DMS153 (cell line): ENCODE results near the gene TMCC3.
"Not testable (repeated sequence)": the region's sequence is repeated elsewhere in the genome, so short reads cannot be mapped to it uniquely, and the experiment has no call there.

Source experiments
- DNase-seq: peaks from one replicate; lab custom pipeline; 2025; lab: John Stamatoyannopoulos, UW

The TMCC3 gene

GRCh38 chr12:94566345-94566744 is 84.0 kb downstream of the TMCC3 start:
- no peak for DNase-seq

DNA sequence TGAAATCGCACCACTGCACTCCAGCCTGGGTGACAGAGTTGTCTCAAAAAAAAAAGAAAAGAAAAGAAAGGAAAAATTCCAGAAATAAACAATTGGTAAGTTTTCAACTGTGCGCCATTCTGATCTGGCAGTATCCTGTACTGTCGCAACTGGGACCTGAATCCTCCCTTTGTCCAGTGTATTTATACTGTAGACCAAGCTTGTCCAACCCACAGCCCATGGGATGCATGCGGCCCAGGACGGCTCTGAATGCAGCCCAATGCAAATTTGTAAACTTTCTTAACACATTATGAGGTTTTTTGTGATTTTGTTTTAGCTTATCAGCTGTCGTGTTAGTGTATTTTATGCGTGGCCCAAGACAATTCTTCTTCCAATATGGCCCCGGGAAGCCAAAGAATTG is 84.7 kb downstream of the TMCC3 start:
- no peak for DNase-seq

DNA sequence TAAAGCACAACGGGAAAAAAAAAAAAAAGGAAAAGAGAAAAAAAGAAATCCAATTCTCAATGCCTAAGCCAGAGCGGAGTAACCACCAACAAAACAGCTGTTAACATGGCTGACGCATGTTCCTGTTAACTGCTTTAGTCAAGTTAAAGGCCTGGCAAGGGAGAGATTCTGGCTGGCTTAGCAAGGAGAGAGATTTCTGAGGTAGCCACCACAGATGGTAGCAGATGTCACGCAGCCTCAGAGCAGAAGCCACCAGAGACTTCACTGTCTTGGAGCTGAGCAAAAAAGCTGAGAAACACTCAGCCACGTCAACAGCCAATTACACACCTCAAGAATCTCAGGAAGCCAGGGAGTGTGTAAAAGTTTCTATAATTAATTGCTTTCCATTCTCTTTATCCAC is 87.1 kb downstream of the TMCC3 start:
- DNase-seq, result no peak

DNA sequence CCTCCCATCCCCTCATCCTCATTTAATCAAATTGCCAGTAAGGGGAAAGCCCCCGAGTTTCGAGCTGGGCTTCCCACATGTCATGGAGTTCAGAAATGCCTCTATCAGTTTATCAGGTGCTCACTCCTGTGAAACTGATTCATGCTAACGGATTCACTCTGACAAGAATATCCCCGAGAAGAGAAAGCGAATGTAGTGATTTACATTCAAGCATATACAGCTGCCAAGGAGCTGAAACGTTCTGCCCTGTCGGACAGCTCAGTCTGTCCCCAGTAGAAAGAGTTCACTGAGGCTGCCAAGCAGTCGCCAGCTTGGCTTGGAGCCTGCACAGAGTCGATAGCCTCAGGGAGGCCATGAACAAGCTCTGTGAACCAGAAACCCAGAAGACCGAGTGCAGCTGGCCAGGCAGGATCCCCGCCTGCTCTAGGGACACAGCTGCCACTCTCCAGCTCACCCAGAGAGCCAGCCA is 88.4 kb downstream of the TMCC3 start:
- no peak for DNase-seq

- DNase-seq, result no peak
Observed at GRCh38 chr12:94560431-94561221, 89.7 kb downstream of the TMCC3 start.

GRCh38 chr12:94558612-94559011 is 91.7 kb downstream of the TMCC3 start:
- no peak for DNase-seq

- no peak for DNase-seq
Observed at GRCh38 chr12:94557746-94558295, 92.5 kb downstream of the TMCC3 start.

GRCh38 chr12:94555687-94556086 is 94.7 kb downstream of the TMCC3 start:
- DNase-seq, result no peak

GRCh38 chr12:94553875-94554274 is 96.5 kb downstream of the TMCC3 start:
- no peak for DNase-seq

DNA sequence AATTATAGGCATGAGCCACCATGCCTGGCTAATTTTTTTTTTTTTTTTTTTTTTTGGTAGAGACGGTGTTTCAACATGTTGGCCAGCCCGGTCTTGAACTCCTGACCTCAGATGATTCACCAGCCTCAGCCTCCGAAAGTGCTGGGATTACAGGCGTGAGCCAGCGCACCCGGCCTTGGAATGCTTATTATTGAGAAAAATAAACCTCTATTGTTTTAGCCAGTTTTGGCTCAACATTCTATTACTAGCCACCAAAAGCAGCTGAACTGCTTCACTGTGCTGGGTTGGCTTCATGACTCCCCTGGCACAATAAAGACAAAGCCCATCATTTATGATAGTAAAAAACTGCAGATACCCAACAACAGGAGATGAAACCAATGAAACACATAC is 97.2 kb downstream of the TMCC3 start:
- no peak for DNase-seq

- no peak for DNase-seq
Observed at GRCh38 chr12:94551810-94552209, 98.5 kb downstream of the TMCC3 start.

DNA sequence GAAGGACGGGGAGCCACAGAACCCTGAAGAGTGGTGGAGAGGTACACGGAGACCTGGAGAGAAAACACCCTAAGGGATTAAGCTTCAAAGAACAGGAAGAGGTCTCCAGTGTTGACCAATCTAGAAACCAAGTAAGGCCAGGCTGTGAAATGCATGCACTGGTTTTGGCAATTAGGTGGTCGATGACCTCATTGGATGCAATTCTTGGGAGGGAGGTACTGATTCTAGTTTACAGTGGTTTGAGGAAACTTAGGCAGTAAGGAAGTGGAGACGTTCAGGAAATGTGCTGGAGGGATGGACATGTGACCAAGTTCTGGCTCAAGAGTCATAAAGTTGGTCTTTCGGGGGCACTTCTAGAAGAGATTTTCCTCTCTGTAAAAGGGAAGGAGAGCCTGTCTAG is 99.4 kb downstream of the TMCC3 start:
- DNase-seq, result no peak

DNA sequence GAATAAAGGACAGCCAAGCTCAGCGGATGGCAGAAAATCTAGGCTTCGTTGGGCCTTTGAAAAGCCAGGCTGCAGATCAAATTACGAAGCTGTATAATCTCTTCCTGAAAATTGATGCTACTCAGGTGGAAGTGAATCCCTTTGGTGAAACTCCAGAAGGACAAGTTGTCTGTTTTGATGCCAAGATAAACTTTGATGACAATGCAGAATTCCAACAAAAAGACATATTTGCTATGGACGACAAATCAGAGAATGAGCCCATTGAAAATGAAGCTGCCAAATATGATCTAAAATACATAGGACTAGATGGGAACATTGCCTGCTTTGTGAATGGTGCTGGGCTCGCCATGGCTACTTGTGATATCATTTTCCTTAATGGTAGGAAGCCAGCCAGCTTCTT is 101.5 kb downstream of the TMCC3 start:
- not testable (repeated sequence) for DNase-seq

GRCh38 chr12:94545935-94546771 is 104.2 kb downstream of the TMCC3 start:
- DNase-seq, result no peak

DNA sequence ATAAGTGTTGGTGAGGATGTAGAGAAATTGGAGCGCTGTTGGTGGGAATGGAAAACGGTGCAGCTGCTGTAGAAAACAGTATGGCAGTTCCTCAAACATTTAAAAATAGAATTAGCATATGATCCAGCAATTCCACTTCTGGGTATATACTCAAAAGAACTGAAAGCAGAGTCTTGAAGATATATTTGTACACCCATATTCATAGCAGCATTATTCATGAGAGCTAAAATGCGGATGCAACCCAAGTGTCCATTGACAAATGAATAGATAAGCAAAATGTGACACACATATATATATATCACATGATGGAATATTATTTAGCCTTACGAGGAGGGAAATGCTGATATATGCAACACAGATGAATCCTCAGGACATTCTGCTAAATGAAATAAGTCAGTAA is 106.0 kb downstream of the TMCC3 start:
- DNase-seq, result no peak

- DNase-seq, result no peak
Observed at GRCh38 chr12:94538318-94538717, 112.0 kb downstream of the TMCC3 start.

- no peak for DNase-seq
Observed at GRCh38 chr12:94536040-94536965, 114.1 kb downstream of the TMCC3 start.

GRCh38 chr12:94535510-94535921 is 114.8 kb downstream of the TMCC3 start:
- DNase-seq, result peak; percentile 85

DNA sequence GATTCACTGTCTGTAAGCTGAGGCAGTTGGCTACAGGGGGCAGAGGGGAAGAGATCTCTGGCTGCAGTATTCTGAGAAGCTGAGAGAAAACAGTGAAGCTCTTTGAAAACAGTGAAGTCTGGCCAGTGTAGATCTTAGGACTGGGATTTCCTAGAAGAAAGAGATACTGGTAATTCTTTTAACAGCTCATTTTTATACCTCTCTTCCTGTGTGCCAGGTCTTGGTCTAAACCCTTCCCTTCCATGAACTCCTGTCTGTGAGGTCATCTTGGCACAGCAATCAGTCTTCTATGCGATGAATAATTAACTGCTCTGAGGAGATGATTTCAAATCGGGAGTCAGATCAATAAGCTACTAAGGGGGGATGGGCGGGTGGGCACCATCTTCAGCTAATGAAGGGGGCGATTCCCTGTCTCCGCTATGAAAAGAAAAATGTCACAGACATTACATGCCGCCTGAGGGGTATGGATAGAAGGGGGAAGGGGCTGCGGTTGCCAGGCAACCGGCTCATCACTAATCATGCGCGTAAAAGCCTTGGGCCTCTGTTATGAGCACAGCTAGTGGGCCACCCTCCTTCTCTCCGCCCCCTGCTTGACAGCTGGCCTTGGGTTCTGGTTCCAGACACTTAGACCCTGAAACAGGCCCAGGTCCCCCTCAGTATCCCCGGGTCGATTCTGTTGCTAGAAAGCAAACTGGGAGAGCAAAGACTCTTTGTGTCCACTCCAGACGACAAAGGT is 115.4 kb downstream of the TMCC3 start:
- no peak for DNase-seq

- DNase-seq, result no peak
Observed at GRCh38 chr12:94534278-94534677, 116.1 kb downstream of the TMCC3 start.
